ENCODE data around the gene SYCE1L.

The SYCE1L gene

GRCh38 chr16:77197747-77198146 is 1.5 kb upstream of the SYCE1L start:
- H3K4me3 ChIP-seq (ENCODE audit: low read depth, low read length): no peak overlapping the region
- TF ChIP-seq, protein P1, sequence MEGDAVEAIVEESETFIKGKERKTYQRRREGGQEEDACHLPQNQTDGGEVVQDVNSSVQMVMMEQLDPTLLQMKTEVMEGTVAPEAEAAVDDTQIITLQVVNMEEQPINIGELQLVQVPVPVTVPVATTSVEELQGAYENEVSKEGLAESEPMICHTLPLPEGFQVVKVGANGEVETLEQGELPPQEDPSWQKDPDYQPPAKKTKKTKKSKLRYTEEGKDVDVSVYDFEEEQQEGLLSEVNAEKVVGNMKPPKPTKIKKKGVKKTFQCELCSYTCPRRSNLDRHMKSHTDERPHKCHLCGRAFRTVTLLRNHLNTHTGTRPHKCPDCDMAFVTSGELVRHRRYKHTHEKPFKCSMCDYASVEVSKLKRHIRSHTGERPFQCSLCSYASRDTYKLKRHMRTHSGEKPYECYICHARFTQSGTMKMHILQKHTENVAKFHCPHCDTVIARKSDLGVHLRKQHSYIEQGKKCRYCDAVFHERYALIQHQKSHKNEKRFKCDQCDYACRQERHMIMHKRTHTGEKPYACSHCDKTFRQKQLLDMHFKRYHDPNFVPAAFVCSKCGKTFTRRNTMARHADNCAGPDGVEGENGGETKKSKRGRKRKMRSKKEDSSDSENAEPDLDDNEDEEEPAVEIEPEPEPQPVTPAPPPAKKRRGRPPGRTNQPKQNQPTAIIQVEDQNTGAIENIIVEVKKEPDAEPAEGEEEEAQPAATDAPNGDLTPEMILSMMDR (IDR thresholded peaks at IDR 0.05; ENCODE audit: low read depth, low read length, missing control alignments): no peak
- DNase-seq (ENCODE audit: low read depth): no peak
- in situ Hi-C loops (cut with HindIII; ENCODE audit: low sequenced_read_pairs): no loop called here

DNA sequence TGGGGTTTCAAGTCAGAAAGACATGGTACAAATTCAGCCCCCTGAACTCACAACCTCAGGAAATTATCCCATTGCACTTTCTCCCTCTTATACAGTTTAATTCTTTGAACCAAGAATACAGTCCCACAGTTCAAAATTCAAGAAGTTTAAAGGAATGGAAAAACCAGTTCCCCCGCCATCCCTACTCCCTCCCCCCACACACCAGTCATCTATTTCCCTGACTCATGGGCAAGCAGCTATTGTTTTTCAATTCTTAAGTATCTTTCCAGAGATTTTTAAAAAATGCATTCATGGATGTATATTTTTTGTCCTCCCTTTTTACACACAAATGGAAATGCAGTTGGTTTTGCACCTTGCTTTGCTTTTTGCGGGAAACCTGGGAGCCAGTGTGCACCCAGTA is 7.3 kb downstream of the SYCE1L start:
- TF ChIP-seq, protein P1 (IDR thresholded peaks at IDR 0.05; ENCODE audit: low read depth, low read length, missing control alignments): no peak
- in situ Hi-C loops (cut with HindIII; ENCODE audit: low sequenced_read_pairs): no loop called here
- H3K4me3 ChIP-seq (ENCODE audit: low read depth, low read length): no peak overlapping the region
- DNase-seq (ENCODE audit: low read depth): no peak

DNA sequence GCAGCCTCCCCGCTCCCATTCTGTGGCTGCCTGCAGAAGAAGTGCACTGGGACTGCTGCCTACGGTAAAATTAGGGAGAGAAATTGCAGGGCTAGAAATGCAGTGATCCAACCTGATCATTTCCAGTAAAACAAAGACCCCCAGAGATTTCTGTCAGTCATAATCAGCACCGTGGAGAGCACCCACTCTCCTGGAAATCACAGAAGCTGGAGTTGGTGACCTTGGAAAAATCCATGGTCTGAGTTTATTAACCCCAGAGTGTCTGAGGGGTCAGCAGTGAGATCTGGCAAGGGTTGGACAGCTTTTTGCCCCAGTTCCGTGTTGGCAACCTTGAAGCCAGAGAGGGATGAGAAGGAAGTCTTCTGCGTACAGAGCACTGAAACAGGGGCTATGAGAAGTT is 7.8 kb downstream of the SYCE1L start:
- no peak overlapping the region for H3K4me3 ChIP-seq (ENCODE audit: low read depth, low read length)
- TF ChIP-seq, protein P1 (IDR thresholded peaks at IDR 0.05; ENCODE audit: low read depth, low read length, missing control alignments): no peak
- in situ Hi-C loops (cut with HindIII; ENCODE audit: low sequenced_read_pairs): no loop called here
- DNase-seq (ENCODE audit: low read depth): no peak

DNA sequence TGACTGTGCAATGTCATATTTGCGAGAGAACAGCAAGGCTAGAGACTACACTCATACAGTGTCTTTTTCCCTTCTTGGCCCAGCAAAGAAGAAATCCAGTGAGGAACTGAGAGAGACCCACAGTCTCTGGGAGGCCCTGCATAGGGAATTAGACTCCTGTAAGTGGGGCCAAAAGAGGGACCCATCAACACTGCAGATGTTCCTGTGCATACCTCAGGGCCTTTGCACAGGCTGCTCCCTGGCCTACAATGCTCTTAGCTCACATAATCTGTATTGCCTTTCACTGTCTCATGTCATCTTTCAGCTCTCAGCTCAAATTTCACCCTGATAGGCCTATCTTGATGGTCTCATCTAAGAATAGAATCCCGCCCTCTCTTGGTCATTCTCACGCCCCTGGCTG is 9.2 kb downstream of the SYCE1L start:
- no peak overlapping the region for H3K4me3 ChIP-seq (ENCODE audit: low read depth, low read length)
- DNase-seq (ENCODE audit: low read depth): no peak
- in situ Hi-C loops (cut with HindIII; ENCODE audit: low sequenced_read_pairs): no loop called here
- TF ChIP-seq, protein P1 (IDR thresholded peaks at IDR 0.05; ENCODE audit: low read depth, low read length, missing control alignments): no peak

DNA sequence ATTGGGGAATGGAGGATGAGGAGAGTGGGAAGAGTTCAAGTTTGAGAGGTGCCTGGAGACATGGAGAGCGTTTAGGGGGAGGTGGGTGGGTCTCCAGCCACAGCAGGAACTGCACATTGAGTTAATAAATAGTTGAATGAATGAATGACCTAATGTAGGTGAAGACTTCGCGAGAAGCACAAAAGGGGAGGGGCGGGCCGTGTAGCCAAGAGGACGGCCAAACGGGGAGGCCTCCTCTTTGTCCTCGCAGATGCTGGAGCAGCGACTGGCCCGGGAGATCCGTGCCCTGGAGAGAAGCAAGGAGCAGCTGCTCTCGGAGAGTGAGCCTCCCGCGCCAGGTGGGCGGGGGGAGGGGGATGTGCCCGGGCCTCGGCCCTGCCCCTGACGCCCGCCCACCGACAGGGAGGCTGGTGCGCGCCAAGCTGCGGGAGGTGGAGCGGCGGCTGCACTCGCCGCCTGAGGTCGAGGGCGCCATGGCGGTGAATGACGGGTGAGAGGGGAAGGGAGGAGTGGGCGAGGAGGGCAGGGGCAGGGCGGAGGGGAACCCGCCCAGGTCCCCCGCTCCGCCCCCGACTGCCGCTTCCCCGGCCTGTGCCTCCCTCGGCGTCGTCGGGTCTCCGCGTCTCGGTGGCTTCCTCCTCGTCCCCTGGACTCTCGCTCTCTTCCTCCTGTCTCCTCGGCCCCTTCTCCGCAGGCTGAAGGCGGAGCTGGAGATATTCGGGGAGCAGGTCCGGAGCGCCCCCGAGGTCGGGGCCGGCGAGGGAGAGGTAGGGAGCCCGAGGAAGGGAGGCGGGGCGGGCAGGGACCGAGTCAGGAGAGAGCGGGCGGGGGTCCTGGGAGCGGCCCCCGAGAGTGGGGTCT is 12.9 kb downstream of the SYCE1L start:
- in situ Hi-C loops (cut with HindIII; ENCODE audit: low sequenced_read_pairs): no loop called here
- peak overlapping the region; percentile 63 for H3K4me3 ChIP-seq (ENCODE audit: low read depth, low read length)
- no peak for DNase-seq (ENCODE audit: low read depth)
- TF ChIP-seq, protein P1 (IDR thresholded peaks at IDR 0.05; ENCODE audit: low read depth, low read length, missing control alignments): no peak

DNA sequence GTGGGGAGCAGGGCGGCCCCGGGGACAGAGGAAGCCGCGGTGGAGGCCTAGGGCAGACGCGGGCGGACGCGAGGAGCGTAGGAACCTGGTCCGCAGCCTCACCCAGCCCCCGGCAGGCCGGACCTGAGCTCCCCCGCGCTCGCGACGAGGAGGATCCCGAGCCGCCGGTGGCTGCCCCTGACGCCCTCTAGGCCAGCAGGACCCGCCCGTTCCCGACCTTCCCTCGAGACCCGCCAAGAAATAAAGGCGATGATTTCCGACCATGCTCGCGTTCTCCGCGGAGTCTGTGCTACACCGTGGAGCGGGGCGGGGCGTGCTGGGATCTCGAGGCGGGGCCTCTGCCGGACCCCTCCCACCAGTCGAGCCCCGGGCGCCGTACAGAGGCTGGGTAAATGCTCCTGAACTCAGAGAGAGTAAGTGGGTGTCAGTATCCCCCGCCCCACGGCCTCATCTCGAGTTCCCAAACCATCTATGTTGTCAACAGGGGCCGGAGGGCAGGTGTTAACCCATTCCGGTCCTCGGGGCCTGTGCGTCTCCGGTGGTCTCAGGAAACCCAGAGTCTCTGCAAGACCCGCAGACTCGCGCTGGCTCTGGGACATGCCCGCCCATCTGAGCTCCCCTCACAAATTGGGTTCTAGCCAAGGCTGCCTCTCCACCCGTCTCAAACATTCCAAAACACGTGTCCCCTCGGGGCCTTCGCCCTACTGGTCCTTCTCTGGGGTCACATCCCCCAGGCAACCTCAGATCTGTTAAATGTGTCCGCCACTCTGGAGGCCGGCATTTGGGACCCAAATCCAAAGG is 13.7 kb downstream of the SYCE1L start:
- H3K4me3 ChIP-seq (ENCODE audit: low read depth, low read length): peak overlapping the region; percentile 63
- TF ChIP-seq, protein P1 (IDR thresholded peaks at IDR 0.05; ENCODE audit: low read depth, low read length, missing control alignments): no peak
- in situ Hi-C loops (cut with HindIII; ENCODE audit: low sequenced_read_pairs): no loop called here
- DNase-seq (ENCODE audit: low read depth): no peak

Measured in astrocyte of the cerebellum (primary cell).